Activated T-helper 1 cell treated with anti-CD3 and anti-CD28 coated beads, Interleukin-2, amount 50 U/mL, for 16 hours (primary cell): ENCODE results near the gene PPP1CA.
"Not testable (repeated sequence)": the region's sequence is repeated elsewhere in the genome, so short reads cannot be mapped to it uniquely, and the experiment has no call there.

Experiments
- DNase-seq, 2 donors: peaks; one replicate each; pipeline ENCODE4 v3.0.0-alpha.2; 2020; ENCODE audit warnings: low read depth in 1 of 2, low spot score in 1 of 2

Gene PPP1CA

GRCh38 chr11:67435031-67435726 lies 33.5 kb upstream of the PPP1CA start:
- no peak for DNase-seq

GRCh38 chr11:67434395-67434881 lies 32.8 kb upstream of the PPP1CA start:
- no peak for DNase-seq

- no peak for DNase-seq
Measured at GRCh38 chr11:67433536-67434394, 32.1 kb upstream of the PPP1CA start.

- no peak for DNase-seq
Measured at GRCh38 chr11:67432655-67433349, 31.1 kb upstream of the PPP1CA start.

GRCh38 chr11:67431346-67432249 lies 29.9 kb upstream of the PPP1CA start:
- no peak for DNase-seq

GRCh38 chr11:67429722-67430121 lies 28.1 kb upstream of the PPP1CA start:
- no peak for DNase-seq

GRCh38 chr11:67429038-67429668 lies 27.5 kb upstream of the PPP1CA start:
- DNase-seq: no peak

- peak; percentile 98 to 99 for DNase-seq
Measured at GRCh38 chr11:67428052-67429001, 26.7 kb upstream of the PPP1CA start, which contains the start of gene RPS6KB2. RPS6KB2 (plus strand) TSS chr11:67428494; CDS start chr11:67428546, 52 bp downstream.

- not testable (repeated sequence) for DNase-seq
Measured at GRCh38 chr11:67427364-67427859, 25.8 kb upstream of the PPP1CA start.

- no peak for DNase-seq
Measured at GRCh38 chr11:67423891-67424613, 22.4 kb upstream of the PPP1CA start.

- no peak for DNase-seq
Measured at GRCh38 chr11:67423466-67423865, 21.8 kb upstream of the PPP1CA start.

GRCh38 chr11:67422891-67423290 lies 21.2 kb upstream of the PPP1CA start:
- DNase-seq: no peak

GRCh38 chr11:67421430-67422031 lies 19.9 kb upstream of the PPP1CA start:
- no peak for DNase-seq

- DNase-seq: peak; percentile 98
Measured at GRCh38 chr11:67420646-67421429, 19.2 kb upstream of the PPP1CA start.

GRCh38 chr11:67420147-67420645 lies 18.5 kb upstream of the PPP1CA start:
- DNase-seq: no peak

- no peak for DNase-seq
Measured at GRCh38 chr11:67419325-67420049, 17.8 kb upstream of the PPP1CA start.
